K562 (cell line): Measurements from ENCODE around the gene KCP. TPM values are rescaled to one million over a fixed set of nuclear protein-coding genes. Genes with fewer than 3 reads are reported as not detected.

Source experiments
- ATF6 ChIP-seq: sonication (generic); formaldehyde crosslinking; IDR thresholded peaks from 2 replicates; pipeline ENCODE4 v1.4.0; 2020; ENCODE audit warnings: mild to moderate bottlenecking, missing genetic modification reagents
- CHD4 ChIP-seq: fragments of 200-600 bp; sonication (generic); IDR thresholded peaks from 3 replicates; pipeline ENCODE4 v1.6.1; 2012; ENCODE audit warnings: low read depth, mild to moderate bottlenecking, mixed read lengths, low read length, inconsistent platforms; ENCODE audit not compliant: insufficient read depth, insufficient replicate concordance, poor library complexity, severe bottlenecking
- CHD7 ChIP-seq: fragments of 200-600 bp; sonication (generic); IDR thresholded peaks from one replicate; pipeline ENCODE4 v1.6.1; 2012; ENCODE audit warnings: mild to moderate bottlenecking, low read depth, low read length, inconsistent platforms
- ELF4 ChIP-seq: fragments of 450-650 bp; formaldehyde crosslinking; IDR thresholded peaks from 2 replicates; pipeline ENCODE4 v1.4.0; 2022; ENCODE audit warnings: missing genetic modification characterization
- PKNOX1 ChIP-seq: fragments of 450-650 bp; IDR thresholded peaks from 2 replicates; pipeline ENCODE4 v1.6.1; 2016
- THAP12 ChIP-seq: fragments of 250-450 bp; sonication (Bioruptor Pico); IDR thresholded peaks from 2 replicates; pipeline ENCODE4 v1.9.0; 2021; ENCODE audit warnings: mild to moderate bottlenecking, inconsistent platforms
- ZBTB17 ChIP-seq: fragments of 450-650 bp; formaldehyde crosslinking; IDR thresholded peaks from 2 replicates; pipeline ENCODE4 v1.4.0; 2020; ENCODE audit warnings: mild to moderate bottlenecking
- ZFP36 ChIP-seq: fragments of 150-350 bp; IDR thresholded peaks from 2 replicates; pipeline ENCODE4 v1.6.1; 2018; ENCODE audit warnings: low read length, low read depth; ENCODE audit not compliant: partially characterized antibody
- ZNF785 ChIP-seq: fragments of 250-450 bp; sonication (Bioruptor Pico); IDR thresholded peaks from 2 replicates; pipeline ENCODE4 v1.4.0; 2020; ENCODE audit warnings: mild to moderate bottlenecking
- polyA plus RNA-seq, 8 experiments: library from polyadenylated mRNA; depleted of rRNA in 4 of 8; stranded (reverse) in 5 of 8; unstranded in 3 of 8; fragments of >200 nt; fragmentation: Nextera tagmentation in 2 of 8; fragmentation: Illumina TruSeq in 1 of 8; extraction: Ambion mirVana in 2 of 8; extraction: Trizol in 1 of 8; gene quantifications; 2 replicates each; pipeline versions ENCODE4 v1.2.1 to v1.2.3, GENCODE V29; 2011 to 2014; ENCODE audit warnings: inconsistent platforms in 1 of 8, missing spikeins in 1 of 8
- total RNA-seq, 7 experiments: library from RNA; depleted of rRNA in 6 of 7; stranded (reverse); fragments of >200 nt in 6 of 7; fragmentation: Illumina TruSeq in 2 of 7; extraction: Trizol in 2 of 7; gene quantifications; 2 replicates each; pipeline versions ENCODE4 v1.2.1 to v1.2.3, GENCODE V29; 2011 to 2021; ENCODE audit warnings: low replicate concordance in 1 of 7

The KCP gene
- total and polyA plus RNA-seq, 9 of the 15 experiments (the other 6 are each of a cell fraction or from before 2014, with no cell fraction given), result 0.06 to 0.17 (median 0.12) TPM; not detected in 3

GRCh38 chr7:128829391-128830166 is 80.9 kb downstream of the KCP start (continued):
- no peak for TF ChIP-seq CHD7
- no peak for TF ChIP-seq ZFP36
- TF ChIP-seq ATF6 (CRISPR knock-in tag), result no peak
- peak; percentile 72 for TF ChIP-seq PKNOX1
- no peak for TF ChIP-seq THAP12 (CRISPR knock-in tag)
- TF ChIP-seq ZBTB17 (CRISPR knock-in tag), result no peak
- no peak for TF ChIP-seq ELF4
- TF ChIP-seq CHD4, result peak; percentile 19
- TF ChIP-seq ZNF785, result no peak
